HepG2 (cell line): ENCODE data around the gene RSAD1. TPM values are rescaled to one million over a fixed set of nuclear protein-coding genes. Genes with fewer than 3 reads are reported as not detected.

Experiments used
- AGO1 ChIP-seq: fragments of 200-400 bp; formaldehyde crosslinking; IDR thresholded peaks from 2 replicates; pipeline ENCODE4 v1.6.1; 2017; ENCODE audit warnings: mild to moderate bottlenecking, low read depth, low read length, moderate library complexity; ENCODE audit not compliant: poor library complexity, severe bottlenecking
- ATRX ChIP-seq: sonication (generic); formaldehyde crosslinking; IDR thresholded peaks from 2 replicates; pipeline ENCODE4 v1.4.0; 2020; ENCODE audit warnings: missing genetic modification reagents, borderline replicate concordance
- ELF3 ChIP-seq: IDR thresholded peaks from 2 replicates; pipeline ENCODE4 v1.6.1; 2016; ENCODE audit warnings: missing genetic modification reagents, missing compliant biosample characterization
- HOXA3 ChIP-seq: sonication (generic); formaldehyde crosslinking; IDR thresholded peaks from 2 replicates; pipeline ENCODE4 v1.5.0; 2020; ENCODE audit warnings: missing genetic modification reagents
- JARID2 ChIP-seq: sonication (generic); formaldehyde crosslinking; IDR thresholded peaks from 2 replicates; pipeline ENCODE4 v1.8.1; 2023; ENCODE audit warnings: missing genetic modification reagents, inconsistent platforms; ENCODE audit not compliant: insufficient replicate concordance
- KDM2A ChIP-seq: sonication (generic); formaldehyde crosslinking; IDR thresholded peaks from 2 replicates; pipeline ENCODE4 v1.4.0; 2020; ENCODE audit warnings: low read depth, missing genetic modification reagents, borderline replicate concordance
- NR3C1 ChIP-seq: sonication (generic); formaldehyde crosslinking; IDR thresholded peaks from 2 replicates; pipeline ENCODE4 v1.4.0; 2020; ENCODE audit warnings: missing genetic modification reagents
- PPARG ChIP-seq: conservative IDR thresholded peaks from 2 replicates; pipeline ENCODE4 v1.6.1; 2016; ENCODE audit warnings: missing biosample characterization, missing genetic modification reagents
- PRMT3 ChIP-seq: sonication (generic); formaldehyde crosslinking; IDR thresholded peaks from 2 replicates; pipeline ENCODE4 v1.8.1; 2022; ENCODE audit warnings: low read depth, mild to moderate bottlenecking, moderate library complexity, missing genetic modification reagents, borderline replicate concordance
- RNF2 ChIP-seq: fragments of 450-650 bp; conservative IDR thresholded peaks from 2 replicates; pipeline ENCODE4 v1.6.1; 2016; ENCODE audit warnings: low read depth
- THAP11 ChIP-seq: IDR thresholded peaks from 2 replicates; pipeline ENCODE4 v1.6.1; 2016; ENCODE audit warnings: missing biosample characterization, missing genetic modification reagents
- ZBTB20 ChIP-seq: sonication (generic); formaldehyde crosslinking; IDR thresholded peaks from 2 replicates; pipeline ENCODE4 v1.8.1; 2023; ENCODE audit warnings: missing genetic modification reagents, low read depth, mild to moderate bottlenecking, borderline replicate concordance
- ZMAT3 ChIP-seq: sonication (generic); formaldehyde crosslinking; conservative IDR thresholded peaks from 2 replicates; pipeline ENCODE4 v1.7.0; 2021; ENCODE audit warnings: missing genetic modification reagents
- ZMYM3 ChIP-seq: sonication (generic); formaldehyde crosslinking; IDR thresholded peaks from 2 replicates; pipeline ENCODE4 v1.5.1; 2020; ENCODE audit warnings: mild to moderate bottlenecking, missing genetic modification reagents
- polyA plus RNA-seq, 8 experiments: library from polyadenylated mRNA; depleted of rRNA in 3 of 8; stranded (reverse) in 7 of 8; unstranded in 1 of 8; fragments of >200 nt; fragmentation: Illumina TruSeq in 4 of 8; extraction: Trizol in 4 of 8; gene quantifications; 2 replicates each; pipeline versions ENCODE4 v1.2.1 to v1.2.3, GENCODE V29; 2011 to 2016; ENCODE audit warnings: low read depth in 4 of 8, missing spikeins in 1 of 8, mixed read lengths in 1 of 8; ENCODE audit not compliant: insufficient read depth in 1 of 8
- total RNA-seq, 5 experiments: library from RNA; depleted of rRNA; stranded (reverse); fragments of >200 nt; fragmentation: Illumina TruSeq; extraction: Trizol; gene quantifications; 2 replicates each; pipeline ENCODE4 v1.2.3, GENCODE V29; 2016; ENCODE audit warnings: low read depth in 1 of 5
- TF ChIP-seq, protein P1 (sequence below): sonication (generic); formaldehyde crosslinking; IDR thresholded peaks from 2 replicates; pipeline ENCODE4 v1.4.0; 2020; ENCODE audit warnings: mild to moderate bottlenecking, missing genetic modification reagents
- TF ChIP-seq, protein P2 (sequence below): sonication (generic); formaldehyde crosslinking; IDR thresholded peaks from 2 replicates; pipeline ENCODE4 v1.5.0; 2020; ENCODE audit warnings: missing genetic modification reagents
- TF ChIP-seq, protein P3 (sequence below): sonication (generic); formaldehyde crosslinking; IDR thresholded peaks from 2 replicates; pipeline ENCODE4; 2020; ENCODE audit warnings: missing genetic modification reagents, mild to moderate bottlenecking, borderline replicate concordance
- TF ChIP-seq, protein P4 (sequence below): sonication (generic); formaldehyde crosslinking; IDR thresholded peaks from 2 replicates; pipeline ENCODE4 v1.5.1; 2020; ENCODE audit warnings: missing genetic modification reagents, mild to moderate bottlenecking, borderline replicate concordance
- TF ChIP-seq, protein P5 (sequence below): sonication (generic); formaldehyde crosslinking; IDR thresholded peaks from 2 replicates; pipeline ENCODE4 v1.4.0; 2020; ENCODE audit warnings: mild to moderate bottlenecking, missing genetic modification reagents

Gene RSAD1
- total and polyA plus RNA-seq, 2 of the 13 experiments (the other 11 are each of a cell fraction or from before 2014, with no cell fraction given): 22.7 to 27.7 TPM

DNA sequence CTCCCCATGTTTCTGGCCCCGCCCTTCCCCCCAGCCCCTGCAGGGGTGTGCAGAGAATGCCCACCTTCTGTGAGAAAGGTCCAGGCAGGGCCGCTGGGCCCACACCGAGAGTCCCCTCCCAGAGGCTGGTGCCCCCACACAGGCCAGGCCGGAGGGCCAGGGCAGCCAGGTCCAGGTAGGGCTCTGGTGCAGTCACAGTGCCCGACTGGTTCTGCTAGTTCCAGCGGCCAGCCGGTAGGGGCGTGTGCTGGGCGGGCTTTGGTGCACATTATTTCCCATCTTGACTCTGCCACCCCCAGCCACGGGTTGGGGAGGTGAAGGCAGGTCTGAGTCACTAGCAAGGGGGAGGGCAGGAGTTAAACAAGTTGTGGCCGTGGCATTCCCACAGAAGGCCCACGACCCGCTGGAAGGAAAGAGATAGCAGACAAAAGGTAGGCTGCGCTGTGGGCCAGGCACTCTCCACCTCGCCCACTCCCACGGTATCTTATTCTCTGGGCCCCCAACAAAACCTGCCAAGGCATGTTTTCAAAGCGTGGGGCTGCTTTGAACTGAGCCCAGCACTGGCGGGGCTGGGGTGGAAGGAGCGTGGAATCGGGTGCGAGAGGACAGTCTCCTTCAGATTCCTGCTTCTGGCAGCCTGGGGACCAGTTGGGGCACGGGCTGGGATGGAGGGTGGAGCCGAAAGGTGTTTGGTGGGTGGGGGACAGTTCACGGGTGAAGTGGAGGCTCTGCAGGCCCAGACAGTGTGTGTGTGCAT lies 55.7 kb downstream of the RSAD1 start (continued):
- TF ChIP-seq, protein P1, sequence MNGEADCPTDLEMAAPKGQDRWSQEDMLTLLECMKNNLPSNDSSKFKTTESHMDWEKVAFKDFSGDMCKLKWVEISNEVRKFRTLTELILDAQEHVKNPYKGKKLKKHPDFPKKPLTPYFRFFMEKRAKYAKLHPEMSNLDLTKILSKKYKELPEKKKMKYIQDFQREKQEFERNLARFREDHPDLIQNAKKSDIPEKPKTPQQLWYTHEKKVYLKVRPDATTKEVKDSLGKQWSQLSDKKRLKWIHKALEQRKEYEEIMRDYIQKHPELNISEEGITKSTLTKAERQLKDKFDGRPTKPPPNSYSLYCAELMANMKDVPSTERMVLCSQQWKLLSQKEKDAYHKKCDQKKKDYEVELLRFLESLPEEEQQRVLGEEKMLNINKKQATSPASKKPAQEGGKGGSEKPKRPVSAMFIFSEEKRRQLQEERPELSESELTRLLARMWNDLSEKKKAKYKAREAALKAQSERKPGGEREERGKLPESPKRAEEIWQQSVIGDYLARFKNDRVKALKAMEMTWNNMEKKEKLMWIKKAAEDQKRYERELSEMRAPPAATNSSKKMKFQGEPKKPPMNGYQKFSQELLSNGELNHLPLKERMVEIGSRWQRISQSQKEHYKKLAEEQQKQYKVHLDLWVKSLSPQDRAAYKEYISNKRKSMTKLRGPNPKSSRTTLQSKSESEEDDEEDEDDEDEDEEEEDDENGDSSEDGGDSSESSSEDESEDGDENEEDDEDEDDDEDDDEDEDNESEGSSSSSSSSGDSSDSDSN: no peak
- TF ChIP-seq THAP11 (CRISPR knock-in tag) (no peak), AGO1 (no peak), JARID2 (CRISPR knock-in tag) (no peak), NR3C1 (CRISPR knock-in tag) (no peak), PPARG (CRISPR knock-in tag) (no peak), ATRX (CRISPR knock-in tag) (no peak), ZMYM3 (CRISPR knock-in tag) (no peak), HOXA3 (CRISPR knock-in tag) (no peak), ZBTB20 (CRISPR knock-in tag) (no peak), RNF2 (no peak), ZMAT3 (CRISPR knock-in tag) (no peak), ELF3 (CRISPR knock-in tag) (no peak), KDM2A (CRISPR knock-in tag) (peak; percentile 36), PRMT3 (CRISPR knock-in tag) (no peak)
- TF ChIP-seq, protein P2, sequence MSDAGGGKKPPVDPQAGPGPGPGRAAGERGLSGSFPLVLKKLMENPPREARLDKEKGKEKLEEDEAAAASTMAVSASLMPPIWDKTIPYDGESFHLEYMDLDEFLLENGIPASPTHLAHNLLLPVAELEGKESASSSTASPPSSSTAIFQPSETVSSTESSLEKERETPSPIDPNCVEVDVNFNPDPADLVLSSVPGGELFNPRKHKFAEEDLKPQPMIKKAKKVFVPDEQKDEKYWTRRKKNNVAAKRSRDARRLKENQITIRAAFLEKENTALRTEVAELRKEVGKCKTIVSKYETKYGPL (CRISPR knock-in tag): no peak
- TF ChIP-seq, protein P3, sequence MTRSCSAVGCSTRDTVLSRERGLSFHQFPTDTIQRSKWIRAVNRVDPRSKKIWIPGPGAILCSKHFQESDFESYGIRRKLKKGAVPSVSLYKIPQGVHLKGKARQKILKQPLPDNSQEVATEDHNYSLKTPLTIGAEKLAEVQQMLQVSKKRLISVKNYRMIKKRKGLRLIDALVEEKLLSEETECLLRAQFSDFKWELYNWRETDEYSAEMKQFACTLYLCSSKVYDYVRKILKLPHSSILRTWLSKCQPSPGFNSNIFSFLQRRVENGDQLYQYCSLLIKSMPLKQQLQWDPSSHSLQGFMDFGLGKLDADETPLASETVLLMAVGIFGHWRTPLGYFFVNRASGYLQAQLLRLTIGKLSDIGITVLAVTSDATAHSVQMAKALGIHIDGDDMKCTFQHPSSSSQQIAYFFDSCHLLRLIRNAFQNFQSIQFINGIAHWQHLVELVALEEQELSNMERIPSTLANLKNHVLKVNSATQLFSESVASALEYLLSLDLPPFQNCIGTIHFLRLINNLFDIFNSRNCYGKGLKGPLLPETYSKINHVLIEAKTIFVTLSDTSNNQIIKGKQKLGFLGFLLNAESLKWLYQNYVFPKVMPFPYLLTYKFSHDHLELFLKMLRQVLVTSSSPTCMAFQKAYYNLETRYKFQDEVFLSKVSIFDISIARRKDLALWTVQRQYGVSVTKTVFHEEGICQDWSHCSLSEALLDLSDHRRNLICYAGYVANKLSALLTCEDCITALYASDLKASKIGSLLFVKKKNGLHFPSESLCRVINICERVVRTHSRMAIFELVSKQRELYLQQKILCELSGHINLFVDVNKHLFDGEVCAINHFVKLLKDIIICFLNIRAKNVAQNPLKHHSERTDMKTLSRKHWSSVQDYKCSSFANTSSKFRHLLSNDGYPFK (CRISPR knock-in tag): no peak
- TF ChIP-seq, protein P4, sequence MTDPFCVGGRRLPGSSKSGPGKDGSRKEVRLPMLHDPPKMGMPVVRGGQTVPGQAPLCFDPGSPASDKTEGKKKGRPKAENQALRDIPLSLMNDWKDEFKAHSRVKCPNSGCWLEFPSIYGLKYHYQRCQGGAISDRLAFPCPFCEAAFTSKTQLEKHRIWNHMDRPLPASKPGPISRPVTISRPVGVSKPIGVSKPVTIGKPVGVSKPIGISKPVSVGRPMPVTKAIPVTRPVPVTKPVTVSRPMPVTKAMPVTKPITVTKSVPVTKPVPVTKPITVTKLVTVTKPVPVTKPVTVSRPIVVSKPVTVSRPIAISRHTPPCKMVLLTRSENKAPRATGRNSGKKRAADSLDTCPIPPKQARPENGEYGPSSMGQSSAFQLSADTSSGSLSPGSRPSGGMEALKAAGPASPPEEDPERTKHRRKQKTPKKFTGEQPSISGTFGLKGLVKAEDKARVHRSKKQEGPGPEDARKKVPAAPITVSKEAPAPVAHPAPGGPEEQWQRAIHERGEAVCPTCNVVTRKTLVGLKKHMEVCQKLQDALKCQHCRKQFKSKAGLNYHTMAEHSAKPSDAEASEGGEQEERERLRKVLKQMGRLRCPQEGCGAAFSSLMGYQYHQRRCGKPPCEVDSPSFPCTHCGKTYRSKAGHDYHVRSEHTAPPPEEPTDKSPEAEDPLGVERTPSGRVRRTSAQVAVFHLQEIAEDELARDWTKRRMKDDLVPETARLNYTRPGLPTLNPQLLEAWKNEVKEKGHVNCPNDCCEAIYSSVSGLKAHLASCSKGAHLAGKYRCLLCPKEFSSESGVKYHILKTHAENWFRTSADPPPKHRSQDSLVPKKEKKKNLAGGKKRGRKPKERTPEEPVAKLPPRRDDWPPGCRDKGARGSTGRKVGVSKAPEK: no peak
- TF ChIP-seq, protein P5, sequence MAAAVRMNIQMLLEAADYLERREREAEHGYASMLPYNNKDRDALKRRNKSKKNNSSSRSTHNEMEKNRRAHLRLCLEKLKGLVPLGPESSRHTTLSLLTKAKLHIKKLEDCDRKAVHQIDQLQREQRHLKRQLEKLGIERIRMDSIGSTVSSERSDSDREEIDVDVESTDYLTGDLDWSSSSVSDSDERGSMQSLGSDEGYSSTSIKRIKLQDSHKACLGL (CRISPR knock-in tag): no peak
